Posterior cingulate gyrus (tissue), 11 donors: Measurements from ENCODE around the gene GLS.

Source experiments
- DNase-seq, 10 donors: peaks; one replicate each; pipeline versions ENCODE4 v3.0.0 to v3.0.0-alpha.2; 2020 to 2021; ENCODE audit warnings: mixed read lengths in 3 of 10
- intact Hi-C: fragments of 100-400 bp; cut with DNase I; formaldehyde crosslinking; loops from one replicate; pipeline ENCODE4 v1.15.1; 2023

Gene GLS

DNA sequence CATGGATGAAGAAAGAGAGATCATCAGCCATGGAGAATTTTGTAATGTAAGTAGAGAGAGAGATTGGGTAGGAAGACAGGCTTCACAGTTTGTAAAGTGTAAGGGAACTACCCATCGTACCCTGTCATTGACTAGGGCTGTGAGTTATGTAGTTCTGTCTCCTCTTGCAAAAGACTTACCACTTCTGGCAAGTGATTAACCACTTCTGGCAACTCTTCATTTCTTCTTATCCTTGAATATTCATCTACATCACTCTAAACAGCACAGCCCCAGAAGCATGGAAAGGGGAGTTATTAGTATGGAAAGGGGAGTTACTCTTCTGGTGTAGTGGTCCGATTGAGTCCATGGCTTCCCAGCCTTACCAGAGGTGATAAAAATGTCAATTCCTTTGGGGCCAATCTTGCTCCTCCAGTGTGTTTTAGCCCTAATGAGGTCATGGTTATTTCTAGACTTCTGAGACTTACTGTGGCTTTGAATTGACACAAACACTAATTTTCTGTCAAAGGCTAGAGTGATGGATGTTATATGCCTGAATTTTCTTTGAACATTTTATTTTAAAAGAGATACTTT lies 81.4 kb downstream of the GLS start:
- no peak for DNase-seq
- intact Hi-C loops = no loop called here

DNA sequence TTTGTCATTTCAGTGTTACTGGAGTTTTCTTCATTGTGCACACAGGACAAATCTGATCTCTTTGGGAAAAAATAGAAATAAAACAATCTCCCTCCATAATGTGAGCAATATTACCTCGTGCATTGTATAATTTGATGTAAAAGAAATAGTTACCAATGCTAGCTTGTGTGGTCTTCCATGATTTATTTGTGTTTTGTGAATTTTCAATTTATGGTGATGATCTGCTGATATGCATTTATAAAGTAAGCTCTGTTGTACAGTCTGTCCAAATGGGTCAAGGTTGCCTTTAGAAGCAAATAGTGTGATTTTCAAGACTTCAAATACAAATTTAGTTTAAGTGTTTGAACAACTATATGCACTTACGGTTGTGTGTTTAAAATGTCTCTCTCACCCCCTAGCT lies 82.5 kb downstream of the GLS start:
- intact Hi-C loops = no loop called here
- no peak for DNase-seq

DNA sequence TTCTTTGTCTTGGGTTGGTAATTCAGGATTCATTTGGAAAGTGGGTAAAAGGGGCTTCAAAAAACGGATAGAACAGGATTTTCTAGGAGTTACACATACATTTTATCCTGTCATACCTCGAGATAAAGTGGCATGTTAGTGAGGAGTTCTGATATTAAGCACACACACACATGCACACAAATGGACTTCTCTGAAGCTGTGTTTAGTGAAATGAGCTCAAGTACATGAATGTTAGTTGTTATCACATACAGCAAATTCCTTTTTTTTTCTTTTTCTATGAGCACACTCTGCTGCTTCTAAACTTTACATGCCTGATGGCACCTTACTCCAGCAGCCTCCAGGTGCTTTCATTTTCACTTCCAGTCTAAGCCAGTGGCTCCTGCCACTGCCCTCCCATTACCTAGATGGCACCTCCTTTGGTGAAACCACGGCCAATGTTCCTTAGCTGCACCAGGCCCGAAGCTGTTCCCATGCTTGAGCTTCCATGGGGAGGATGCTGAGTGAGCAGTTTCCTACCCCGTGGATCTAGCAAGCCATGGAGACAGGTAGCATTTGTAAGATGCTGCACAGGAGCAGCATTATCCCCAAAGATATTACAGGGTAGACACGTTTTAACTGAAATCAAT lies 83.7 kb downstream of the GLS start:
- DNase-seq = no peak
- intact Hi-C loops = no loop called here

GRCh38 chr2:190965580-190966222 lies 85.1 kb downstream of the GLS start:
- intact Hi-C loops = no loop called here
- no peak for DNase-seq

- intact Hi-C loops = no loop called here
- DNase-seq = no peak
Observed at GRCh38 chr2:190968522-190968921, 87.9 kb downstream of the GLS start.

DNA sequence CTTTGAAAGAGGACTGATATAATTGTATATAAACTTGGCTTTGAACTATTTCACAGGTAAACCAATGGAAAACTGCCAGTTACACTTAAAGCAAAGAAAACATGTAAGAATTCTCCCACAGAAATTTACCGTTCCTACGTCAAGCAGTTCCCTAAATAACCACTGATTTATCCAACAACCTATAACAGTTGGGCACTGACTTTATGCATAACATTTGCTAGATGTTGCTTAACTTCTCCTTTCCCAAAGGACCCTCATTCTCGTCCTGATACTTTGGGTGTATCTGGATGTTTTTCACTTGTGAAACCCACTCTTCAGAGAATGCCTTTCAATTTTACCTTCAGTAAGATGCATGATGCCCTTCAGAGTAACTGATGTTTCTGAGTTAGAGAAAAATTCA lies 89.5 kb downstream of the GLS start:
- DNase-seq = no peak
- intact Hi-C loops = no loop called here

GRCh38 chr2:190970873-190971506 lies 90.4 kb downstream of the GLS start:
- DNase-seq = no peak
- intact Hi-C loops = no loop called here

DNA sequence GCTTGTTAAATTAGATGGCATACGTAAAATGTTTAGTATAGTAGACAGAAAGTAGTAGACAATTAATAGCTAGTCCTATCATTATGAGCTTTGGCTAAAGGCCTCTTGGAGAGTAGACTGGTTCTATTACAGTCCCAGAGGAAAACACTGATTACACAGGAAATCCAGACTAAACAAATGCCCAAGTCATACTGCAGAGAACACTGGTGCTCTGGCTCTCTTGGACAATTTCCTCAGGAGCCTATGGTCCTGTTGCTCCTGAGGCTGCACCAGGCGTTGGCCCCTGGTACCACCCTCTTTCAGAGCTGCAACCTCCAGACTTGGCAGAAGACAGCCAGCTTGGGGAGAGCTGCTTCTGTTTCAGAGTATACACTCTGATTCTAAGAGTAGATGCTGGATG lies 91.6 kb downstream of the GLS start:
- DNase-seq = no peak
- intact Hi-C loops = no loop called here

GRCh38 chr2:190972846-190973245 lies 92.2 kb downstream of the GLS start:
- no peak for DNase-seq
- intact Hi-C loops = no loop called here

- no peak for DNase-seq
- intact Hi-C loops = no loop called here
Observed at GRCh38 chr2:190973262-190973661, 92.6 kb downstream of the GLS start.

GRCh38 chr2:190973726-190974628 lies 93.4 kb downstream of the GLS start:
- DNase-seq = no peak
- intact Hi-C loops = no loop called here

DNA sequence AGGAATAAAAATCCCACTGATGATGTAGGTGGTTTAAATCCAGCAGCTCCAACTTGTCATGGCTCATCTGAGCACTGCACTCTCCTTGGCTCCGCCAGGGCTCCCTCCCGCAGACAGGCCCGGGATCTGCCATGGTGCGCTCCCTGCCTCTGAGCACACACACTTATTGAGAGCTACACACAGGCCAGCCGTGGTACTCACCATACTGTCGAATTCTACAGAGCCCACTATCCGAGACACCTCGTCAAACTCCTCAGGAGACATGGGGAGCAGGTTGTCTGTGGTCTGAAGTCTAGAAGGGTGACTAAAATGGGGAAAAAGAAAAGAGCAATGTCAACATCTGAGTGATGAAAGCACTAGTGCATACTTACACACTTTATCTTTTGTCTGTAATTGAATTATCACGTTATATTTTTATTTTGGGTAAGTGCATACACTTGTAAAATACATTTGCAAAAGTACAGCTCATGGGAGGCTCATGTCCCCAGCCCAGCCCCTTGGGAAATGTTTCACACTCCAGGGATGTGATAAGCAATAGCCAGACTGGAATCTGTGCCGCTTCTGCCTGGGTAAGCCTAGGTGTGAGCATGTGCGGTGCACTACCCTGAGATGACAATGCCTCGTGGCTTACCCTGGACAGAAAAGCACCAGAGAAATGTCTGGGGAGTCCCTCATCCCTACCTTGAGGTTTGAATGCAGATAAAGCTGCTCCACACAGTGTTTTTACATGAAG lies 94.2 kb downstream of the GLS start:
- intact Hi-C loops = no loop called here
- peak in 5 of 10 donors; percentile 22 to 89 (median 25) for DNase-seq

DNA sequence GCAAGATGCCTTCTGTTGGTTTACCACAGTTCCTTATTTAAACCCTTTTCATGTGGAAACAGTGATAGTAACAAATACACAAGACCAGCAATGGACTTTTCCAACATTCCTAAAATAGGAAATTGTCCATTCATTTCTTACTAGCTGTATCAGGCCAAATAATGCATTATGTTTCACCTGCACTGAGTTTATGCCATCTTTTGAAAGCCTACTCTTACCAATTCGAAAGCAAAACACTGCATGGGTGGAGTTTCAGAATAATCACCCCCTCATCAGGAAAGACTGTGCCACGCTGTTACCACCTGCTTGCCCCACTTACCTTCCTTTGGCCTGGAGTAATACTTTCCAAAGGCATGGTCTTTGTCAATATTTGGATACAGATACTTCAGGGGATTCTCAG lies 95.9 kb downstream of the GLS start:
- intact Hi-C loops = no loop called here
- no peak for DNase-seq

- DNase-seq = no peak
- intact Hi-C loops = no loop called here
Observed at GRCh38 chr2:190977505-190977904, 96.9 kb downstream of the GLS start.

DNA sequence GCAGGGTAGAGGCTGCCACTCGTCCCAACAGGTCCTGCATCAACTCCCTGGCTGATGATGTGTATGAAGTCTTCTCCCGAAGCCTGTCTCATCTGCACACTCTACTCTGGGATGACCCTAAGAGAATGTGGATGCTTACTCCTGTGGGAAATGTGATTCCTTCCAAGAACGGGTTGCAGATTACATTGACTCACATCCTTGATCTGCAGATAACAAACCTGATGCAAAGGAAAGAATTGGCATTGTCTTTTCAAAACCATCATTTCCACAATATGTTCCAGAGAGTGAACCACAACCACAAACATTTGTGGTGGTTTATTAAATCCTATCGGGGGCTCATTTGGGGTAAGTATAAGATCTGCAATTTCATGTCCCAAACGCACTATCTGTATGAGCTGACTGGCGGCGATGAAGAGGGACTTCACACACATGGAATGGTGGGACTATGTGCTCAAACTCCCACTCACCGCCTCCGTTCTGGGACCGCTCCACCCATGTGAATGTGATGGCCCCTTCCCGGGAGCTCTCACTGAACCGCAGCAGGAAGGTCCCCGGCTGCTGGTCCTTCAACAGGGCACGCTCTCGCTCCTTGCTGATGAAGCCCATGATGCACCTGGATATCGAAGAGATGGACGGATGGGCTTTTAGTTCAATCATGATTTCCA lies 97.9 kb downstream of the GLS start:
- no peak for DNase-seq
- intact Hi-C loops = no loop called here

DNA sequence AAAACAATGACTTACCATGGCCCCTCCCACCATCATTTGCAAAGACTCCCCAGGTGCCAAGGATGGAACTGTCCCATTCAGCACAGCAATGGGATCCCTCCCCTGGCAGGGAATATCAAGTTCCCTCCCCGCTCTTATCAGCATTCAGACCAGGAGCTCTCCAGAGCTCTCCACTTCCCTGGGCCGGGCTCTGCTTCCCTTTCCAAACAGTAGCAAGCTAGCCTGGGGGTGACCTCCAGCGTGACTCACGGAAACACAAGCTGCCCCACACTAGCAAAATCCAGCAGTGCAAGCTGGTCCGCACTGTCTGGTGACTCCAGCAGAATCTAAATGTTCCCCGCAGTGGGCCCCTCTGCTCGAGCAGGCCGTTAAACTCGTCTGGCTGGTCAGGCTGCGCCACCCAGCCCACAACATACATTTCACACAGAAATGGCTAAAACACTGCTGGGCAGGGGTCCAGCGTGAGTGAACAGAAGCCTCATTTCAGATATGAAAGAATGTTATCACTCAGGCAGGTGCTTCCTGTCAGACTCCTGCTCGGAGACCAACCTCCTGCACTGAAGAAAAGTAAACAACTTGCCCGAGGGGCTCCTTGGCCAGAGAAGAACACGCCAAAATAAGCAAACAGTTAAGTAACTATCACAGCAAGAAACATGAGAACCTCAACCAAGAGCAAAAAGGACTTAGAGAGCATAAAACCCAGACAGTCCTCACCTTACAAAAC lies 99.4 kb downstream of the GLS start:
- DNase-seq = no peak
- intact Hi-C loops = no loop called here

- intact Hi-C loops = no loop called here
- no peak for DNase-seq
Observed at GRCh38 chr2:190980630-190981209, 100.1 kb downstream of the GLS start.

DNA sequence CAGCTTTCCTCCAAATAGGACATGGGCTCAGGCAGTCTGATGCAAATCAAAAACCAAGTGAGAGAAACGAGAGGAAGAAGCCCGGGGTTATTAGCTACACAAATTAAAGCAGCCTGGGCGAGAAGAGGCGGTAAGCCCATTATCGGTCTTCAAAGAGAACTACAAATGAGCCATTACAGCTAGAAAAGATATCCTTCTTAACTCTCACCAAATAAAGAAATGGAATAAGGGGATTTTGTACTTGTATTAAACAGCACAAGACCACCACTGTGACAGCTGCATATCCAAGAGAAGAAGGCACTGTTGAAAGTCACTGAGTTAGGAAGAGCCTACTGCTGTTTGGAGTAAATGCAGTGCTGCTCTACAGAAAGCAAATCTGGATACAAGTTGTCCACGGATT lies 100.7 kb downstream of the GLS start:
- intact Hi-C loops = no loop called here
- DNase-seq = no peak

GRCh38 chr2:190981733-190982132 lies 101.1 kb downstream of the GLS start:
- intact Hi-C loops = no loop called here
- DNase-seq = no peak
